AG04450 (cell line): ENCODE data around the gene SIAH3. TPM values are rescaled to one million over a fixed set of nuclear protein-coding genes. Genes with fewer than 3 reads are reported as not detected.

Experiments used
- CTCF ChIA-PET: fragments of 300-600, 350-600 bp; formaldehyde crosslinking; extraction: SDS; loops from one replicate; lab custom pipeline; 2022; ENCODE audit warnings: antibody characterized with exemption, inconsistent platforms; lab: Charles Lee
- POLR2A ChIA-PET: fragments of 350-600 bp; formaldehyde crosslinking; extraction: SDS; loops from one replicate; lab custom pipeline; 2021; ENCODE audit warnings: antibody characterized with exemption, inconsistent platforms; lab: Yijun Ruan, JAX
- DNase-seq: peaks from one replicate; pipeline ENCODE4 v3.0.0-alpha.2; 2011; ENCODE audit warnings: low read depth, low spot score
- H3K27ac ChIP-seq: one replicate; pipeline ENCODE4 v1.5.1; 2012; ENCODE audit warnings: low read depth, low read length, control low read depth
- H3K27me3 ChIP-seq: one replicate; pipeline ENCODE4 v1.6.0; 2012; ENCODE audit warnings: low read length; ENCODE audit not compliant: control insufficient read depth, insufficient read depth
- H3K4me3 ChIP-seq: 2 replicates; pipeline ENCODE4 v1.5.1; 2011; ENCODE audit warnings: mild to moderate bottlenecking, low read depth, low read length, control low read depth
- H3K9me3 ChIP-seq: 2 replicates; pipeline ENCODE4 v1.5.1; 2012; ENCODE audit warnings: low read length; ENCODE audit not compliant: control insufficient read depth, insufficient read depth
- polyA plus RNA-seq: library from polyadenylated mRNA; depleted of rRNA; stranded (reverse); fragments of >200 nt; gene quantifications from 2 replicates; pipeline ENCODE4 v1.2.3, GENCODE V29; 2011
- TF ChIP-seq, protein P1 (sequence below): IDR thresholded peaks from 2 replicates; pipeline ENCODE4 v1.5.1; 2011; ENCODE audit warnings: low read depth, low read length, control low read depth, inconsistent platforms

SIAH3 gene
- polyA plus RNA-seq, 1 experiment = not detected

DNA sequence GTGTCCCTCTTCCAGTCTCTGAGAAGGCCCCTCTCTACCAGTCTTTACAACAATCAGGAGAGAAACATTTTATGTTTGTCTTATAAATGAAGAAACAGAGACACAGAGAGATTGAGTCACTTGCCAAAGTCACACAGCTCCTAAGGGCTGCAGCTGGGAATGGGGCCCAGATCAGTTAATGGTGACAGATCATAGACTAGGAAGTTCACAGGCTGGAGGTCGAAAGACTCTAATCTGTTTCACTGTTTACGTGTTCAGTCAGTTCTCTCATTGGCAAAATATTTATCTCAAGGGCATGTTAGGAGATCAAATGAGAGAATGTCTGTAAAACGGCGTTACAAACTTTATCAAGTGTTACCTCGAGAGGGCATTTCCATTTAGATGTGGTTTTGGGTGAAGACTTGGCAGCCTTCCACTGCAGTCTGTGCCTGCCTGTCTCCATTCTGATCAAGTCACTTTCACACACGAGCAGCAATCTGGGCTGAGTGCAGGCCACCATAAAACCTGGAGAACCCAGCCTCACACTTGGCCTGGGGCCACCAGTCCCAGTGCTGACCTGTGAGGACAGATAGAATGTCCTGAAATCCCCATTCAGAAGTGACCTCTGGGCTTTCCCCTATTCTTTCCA is 65.1 kb downstream of the SIAH3 start:
- Histone ChIP-seq H3K27ac (no peak overlapping the region), H3K9me3 (no peaks in the 10 kb centered on the region; the same call in 1 of the 2 replicates), H3K4me3 (no peak overlapping the region), H3K27me3 (peaks cover 11% of the 10 kb centered on the region)
- TF ChIP-seq, protein P1, sequence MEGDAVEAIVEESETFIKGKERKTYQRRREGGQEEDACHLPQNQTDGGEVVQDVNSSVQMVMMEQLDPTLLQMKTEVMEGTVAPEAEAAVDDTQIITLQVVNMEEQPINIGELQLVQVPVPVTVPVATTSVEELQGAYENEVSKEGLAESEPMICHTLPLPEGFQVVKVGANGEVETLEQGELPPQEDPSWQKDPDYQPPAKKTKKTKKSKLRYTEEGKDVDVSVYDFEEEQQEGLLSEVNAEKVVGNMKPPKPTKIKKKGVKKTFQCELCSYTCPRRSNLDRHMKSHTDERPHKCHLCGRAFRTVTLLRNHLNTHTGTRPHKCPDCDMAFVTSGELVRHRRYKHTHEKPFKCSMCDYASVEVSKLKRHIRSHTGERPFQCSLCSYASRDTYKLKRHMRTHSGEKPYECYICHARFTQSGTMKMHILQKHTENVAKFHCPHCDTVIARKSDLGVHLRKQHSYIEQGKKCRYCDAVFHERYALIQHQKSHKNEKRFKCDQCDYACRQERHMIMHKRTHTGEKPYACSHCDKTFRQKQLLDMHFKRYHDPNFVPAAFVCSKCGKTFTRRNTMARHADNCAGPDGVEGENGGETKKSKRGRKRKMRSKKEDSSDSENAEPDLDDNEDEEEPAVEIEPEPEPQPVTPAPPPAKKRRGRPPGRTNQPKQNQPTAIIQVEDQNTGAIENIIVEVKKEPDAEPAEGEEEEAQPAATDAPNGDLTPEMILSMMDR = no peak
- CTCF ChIA-PET = no interaction called here
- DNase-seq = no peak
- POLR2A ChIA-PET = no interaction called here

DNA sequence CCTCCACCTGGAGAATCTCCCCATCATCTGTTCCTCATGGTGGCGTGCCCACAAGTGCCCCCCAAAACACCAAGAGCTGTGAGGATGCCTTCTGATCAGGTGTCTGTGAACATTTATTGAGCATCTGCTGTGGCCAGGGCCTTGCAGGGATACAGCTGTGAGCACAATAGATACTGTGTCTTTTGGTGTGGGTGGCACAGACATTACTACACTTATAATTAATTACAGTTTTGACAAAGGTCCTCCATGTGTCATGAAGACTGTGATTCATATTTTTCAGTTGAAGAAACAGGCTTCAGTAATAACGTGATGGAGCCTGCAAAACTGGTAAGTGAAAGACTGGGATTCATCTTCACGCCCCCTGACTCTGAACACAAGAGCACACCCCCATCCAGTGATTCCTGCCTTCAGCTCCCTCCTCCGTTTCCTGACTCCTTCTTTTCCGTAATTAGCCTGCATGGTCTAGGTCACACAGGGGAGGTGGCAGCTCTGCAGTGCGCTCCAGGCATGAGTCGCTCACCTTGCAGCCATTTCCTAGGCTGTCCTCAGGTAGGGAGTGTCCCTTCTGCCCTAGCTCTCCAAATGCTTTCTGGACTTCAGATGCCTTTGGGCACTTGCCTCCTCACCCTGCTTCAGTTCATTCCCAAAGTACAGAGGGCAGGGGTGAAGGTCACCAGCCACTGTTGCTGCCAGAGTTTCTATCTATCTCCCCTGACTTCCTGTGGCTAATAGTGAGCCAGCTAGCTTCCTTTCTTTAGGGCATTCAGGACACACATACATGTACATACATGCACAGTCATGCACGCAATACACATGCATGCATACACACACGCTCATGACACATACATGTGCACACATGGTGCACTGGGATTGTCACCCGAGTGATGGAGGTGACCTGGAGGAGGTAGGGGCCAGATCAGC is 66.5 kb downstream of the SIAH3 start:
- H3K27ac ChIP-seq = no peak overlapping the region
- no peaks in the 10 kb centered on the region; the same call in 1 of the 2 replicates for H3K9me3 ChIP-seq
- POLR2A ChIA-PET = no interaction called here
- TF ChIP-seq, protein P1 = no peak
- CTCF ChIA-PET = interaction anchor here (0.9 kb wide), 1 partner anchor 11 kb away, joined by 3 read pairs; no protein-coding TSS in a partner anchor
- no peak for DNase-seq
- peaks cover 9% of the 10 kb centered on the region for H3K27me3 ChIP-seq
- no peak overlapping the region for H3K4me3 ChIP-seq

DNA sequence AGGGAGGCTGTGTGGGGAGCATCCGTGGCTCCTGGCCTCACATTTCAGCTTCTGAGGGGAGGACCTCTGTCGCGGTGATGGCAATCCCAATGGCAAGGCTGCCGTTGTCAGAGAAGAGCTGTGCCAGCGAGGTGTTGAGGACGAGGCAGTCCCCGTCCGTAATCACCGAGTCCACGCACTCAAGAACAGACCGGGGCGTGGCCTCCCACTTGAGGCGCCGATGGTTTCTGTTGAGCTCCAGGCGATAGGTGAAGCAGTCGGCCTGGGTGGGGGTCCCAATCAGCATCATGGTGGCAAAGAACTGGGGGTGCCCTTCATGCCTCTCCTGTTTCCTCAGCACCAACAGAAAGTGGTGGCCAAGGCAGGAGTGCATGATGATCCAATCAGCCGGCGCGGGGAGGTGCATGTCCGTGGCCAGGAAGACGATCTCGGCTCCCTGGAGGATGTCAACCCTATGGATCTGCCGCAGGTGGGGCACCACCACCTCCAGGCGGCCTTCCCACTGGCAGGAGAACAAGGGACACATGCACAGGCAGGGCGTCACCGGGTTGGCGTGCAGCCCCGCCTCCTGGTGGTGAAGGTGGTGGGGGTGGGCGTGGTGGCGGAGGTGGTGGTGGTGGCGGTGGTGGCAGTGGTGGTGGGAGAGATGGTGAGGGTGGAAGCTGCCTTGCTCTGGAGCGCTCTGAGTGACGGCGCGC is 68.1 kb downstream of the SIAH3 start:
- ChIA-PET POLR2A (no interaction called here), CTCF (interaction anchor here (0.9 kb wide), 1 partner anchor 10 kb away, joined by 3 read pairs; no protein-coding TSS in a partner anchor)
- TF ChIP-seq, protein P1 = no peak
- H3K9me3 ChIP-seq = no peaks in the 10 kb centered on the region; the same call in 1 of the 2 replicates
- no peak overlapping the region for H3K4me3 ChIP-seq
- H3K27ac ChIP-seq = no peak overlapping the region
- DNase-seq = no peak
- peaks cover 9% of the 10 kb centered on the region for H3K27me3 ChIP-seq

DNA sequence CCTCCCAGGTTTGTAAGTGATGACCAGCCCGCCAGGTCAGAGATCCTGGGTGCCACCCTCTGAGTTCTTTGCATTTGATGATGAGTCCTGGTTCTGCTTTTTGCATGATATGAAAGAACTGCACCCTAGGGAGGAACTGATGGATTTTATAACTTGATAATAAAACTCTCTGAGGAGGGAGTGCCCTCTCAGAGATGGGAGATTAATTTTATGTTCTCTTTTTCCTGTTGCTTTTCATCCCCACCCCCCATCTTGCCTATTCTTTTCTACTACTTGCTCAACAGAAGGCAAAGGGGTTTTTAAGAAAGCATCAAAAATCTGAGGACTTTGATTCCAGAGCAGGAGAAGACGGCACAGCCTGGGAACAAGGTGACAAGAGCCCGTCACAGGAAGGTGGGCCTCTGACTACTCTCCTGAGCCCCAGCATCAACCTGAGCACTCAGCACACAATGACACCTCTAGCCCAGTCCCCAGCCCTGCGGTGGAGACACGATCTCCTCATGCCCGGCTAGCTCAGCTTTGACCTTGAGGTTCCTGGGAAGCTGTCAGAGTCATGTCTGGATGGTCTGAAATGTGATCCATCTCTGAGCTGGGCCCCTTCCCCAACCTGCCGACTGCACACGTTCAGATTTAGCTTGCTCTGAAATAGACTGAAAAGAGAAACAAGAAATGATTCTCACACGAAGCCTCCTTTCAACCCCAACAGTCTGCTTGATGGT is 69.1 kb downstream of the SIAH3 start:
- DNase-seq = no peak
- Histone ChIP-seq H3K4me3 (no peak overlapping the region), H3K27ac (no peak overlapping the region), H3K9me3 (no peaks in the 10 kb centered on the region; the same call in 1 of the 2 replicates), H3K27me3 (peaks cover 10% of the 10 kb centered on the region)
- ChIA-PET POLR2A (no interaction called here), CTCF (no interaction called here)
- TF ChIP-seq, protein P1 = no peak
